WERI-Rb-1 (cell line): ENCODE measurements around the gene WWOX.

Experiments used
- DNase-seq: peaks from one replicate; pipeline ENCODE4 v3.0.0-alpha.2; 2020
- H3K27ac ChIP-seq: fragments of 250-450 bp; sonication (Bioruptor Pico); 2 replicates; pipeline ENCODE4 v1.5.1; 2020; ENCODE audit warnings: mild to moderate bottlenecking, moderate library complexity
- H3K27me3 ChIP-seq: fragments of 250-450 bp; sonication (Bioruptor Pico); 2 replicates; pipeline ENCODE4 v1.5.1; 2021; ENCODE audit warnings: mild to moderate bottlenecking, low read depth, moderate library complexity; ENCODE audit not compliant: insufficient read depth, severe bottlenecking
- H3K36me3 ChIP-seq: fragments of 250-450 bp; sonication (Bioruptor Pico); 2 replicates; pipeline ENCODE4 v1.5.1; 2020; ENCODE audit warnings: mild to moderate bottlenecking, moderate library complexity
- H3K4me3 ChIP-seq: 2 replicates; pipeline ENCODE4 v1.5.1; 2011; ENCODE audit warnings: low read depth, mild to moderate bottlenecking, control low read depth, low read length
- H3K9me3 ChIP-seq: fragments of 250-450 bp; sonication (Bioruptor Pico); 2 replicates; pipeline ENCODE4 v1.5.1; 2021; ENCODE audit warnings: mild to moderate bottlenecking, moderate library complexity; ENCODE audit not compliant: severe bottlenecking
- TF ChIP-seq, protein P1 (sequence below): IDR thresholded peaks from 2 replicates; pipeline ENCODE4 v1.5.1; 2011; ENCODE audit warnings: low read depth, mild to moderate bottlenecking, control low read depth, inconsistent platforms, low read length

The WWOX gene

GRCh38 chr16:79062821-79063220 is 963.4 kb downstream of the WWOX start:
- TF ChIP-seq, protein P1, sequence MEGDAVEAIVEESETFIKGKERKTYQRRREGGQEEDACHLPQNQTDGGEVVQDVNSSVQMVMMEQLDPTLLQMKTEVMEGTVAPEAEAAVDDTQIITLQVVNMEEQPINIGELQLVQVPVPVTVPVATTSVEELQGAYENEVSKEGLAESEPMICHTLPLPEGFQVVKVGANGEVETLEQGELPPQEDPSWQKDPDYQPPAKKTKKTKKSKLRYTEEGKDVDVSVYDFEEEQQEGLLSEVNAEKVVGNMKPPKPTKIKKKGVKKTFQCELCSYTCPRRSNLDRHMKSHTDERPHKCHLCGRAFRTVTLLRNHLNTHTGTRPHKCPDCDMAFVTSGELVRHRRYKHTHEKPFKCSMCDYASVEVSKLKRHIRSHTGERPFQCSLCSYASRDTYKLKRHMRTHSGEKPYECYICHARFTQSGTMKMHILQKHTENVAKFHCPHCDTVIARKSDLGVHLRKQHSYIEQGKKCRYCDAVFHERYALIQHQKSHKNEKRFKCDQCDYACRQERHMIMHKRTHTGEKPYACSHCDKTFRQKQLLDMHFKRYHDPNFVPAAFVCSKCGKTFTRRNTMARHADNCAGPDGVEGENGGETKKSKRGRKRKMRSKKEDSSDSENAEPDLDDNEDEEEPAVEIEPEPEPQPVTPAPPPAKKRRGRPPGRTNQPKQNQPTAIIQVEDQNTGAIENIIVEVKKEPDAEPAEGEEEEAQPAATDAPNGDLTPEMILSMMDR: no peak
- Histone ChIP-seq H3K4me3 (no peak overlapping the region), H3K36me3 (no peaks in the 10 kb centered on the region), H3K27ac (no peak overlapping the region), H3K27me3 (no peaks in the 10 kb centered on the region), H3K9me3 (no peaks in the 10 kb centered on the region)
- DNase-seq: no peak

- Histone ChIP-seq H3K27me3 (no peaks in the 10 kb centered on the region), H3K9me3 (no peaks in the 10 kb centered on the region), H3K27ac (no peak overlapping the region), H3K36me3 (no peaks in the 10 kb centered on the region), H3K4me3 (no peak overlapping the region)
- DNase-seq: no peak
- TF ChIP-seq, protein P1: no peak
These were observed 965.0 kb downstream of the WWOX start for GRCh38 chr16:79064256-79064972.

- no peak for DNase-seq
- Histone ChIP-seq H3K36me3 (no peaks in the 10 kb centered on the region), H3K4me3 (no peak overlapping the region), H3K9me3 (no peaks in the 10 kb centered on the region), H3K27me3 (no peaks in the 10 kb centered on the region), H3K27ac (no peak overlapping the region)
- TF ChIP-seq, protein P1: no peak
These were observed 967.1 kb downstream of the WWOX start for GRCh38 chr16:79066561-79066960.

- Histone ChIP-seq H3K36me3 (no peaks in the 10 kb centered on the region), H3K9me3 (no peaks in the 10 kb centered on the region), H3K27ac (no peak overlapping the region), H3K4me3 (no peak overlapping the region), H3K27me3 (no peaks in the 10 kb centered on the region)
- TF ChIP-seq, protein P1: no peak
- DNase-seq: no peak
These were observed 968.1 kb downstream of the WWOX start for GRCh38 chr16:79067600-79067999.

DNA sequence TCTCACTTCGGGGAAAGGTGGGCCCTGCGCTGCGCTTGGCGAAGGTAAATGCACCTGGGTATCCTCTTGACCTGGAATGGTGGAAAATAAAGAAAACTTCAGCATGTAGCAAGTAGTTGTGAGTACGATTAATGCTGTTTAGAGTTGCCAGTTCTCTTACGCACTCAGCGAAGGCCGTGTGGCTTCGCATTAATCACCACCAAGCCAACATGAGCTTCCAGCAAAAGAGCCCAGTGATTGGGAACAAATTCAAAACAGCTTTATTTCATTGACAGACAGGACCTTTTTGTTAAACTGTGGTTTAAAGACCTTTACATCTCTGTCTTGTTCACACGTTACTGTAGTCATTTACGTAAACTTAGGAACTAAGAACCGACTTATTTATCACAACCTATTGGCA is 969.7 kb downstream of the WWOX start:
- no peak for DNase-seq
- no peak overlapping the region for H3K4me3 ChIP-seq
- TF ChIP-seq, protein P1: no peak
- no peaks in the 10 kb centered on the region for H3K36me3 ChIP-seq
- H3K9me3 ChIP-seq: no peaks in the 10 kb centered on the region
- no peak overlapping the region for H3K27ac ChIP-seq
- no peaks in the 10 kb centered on the region for H3K27me3 ChIP-seq

- Histone ChIP-seq H3K4me3 (no peak overlapping the region), H3K36me3 (no peaks in the 10 kb centered on the region), H3K9me3 (no peaks in the 10 kb centered on the region), H3K27me3 (no peaks in the 10 kb centered on the region), H3K27ac (no peak overlapping the region)
- no peak for DNase-seq
- TF ChIP-seq, protein P1: no peak
These were observed 970.2 kb downstream of the WWOX start for GRCh38 chr16:79069633-79070032.
